Nephron progenitor cell (in vitro differentiated cells): Measurements from ENCODE around the gene PFKP.

Source experiments
- DNase-seq: peaks from one replicate; pipeline ENCODE4 v3.0.0; 2021
- H3K27ac Mint-ChIP-seq: 2 replicates; pipeline ENCODE4 v1.8.0; 2021; ENCODE audit warnings: mild to moderate bottlenecking, moderate library complexity, mixed read lengths
- H3K27me3 Mint-ChIP-seq: 2 replicates; pipeline ENCODE4 v1.8.0; 2021; ENCODE audit warnings: mild to moderate bottlenecking, low read depth, mixed read lengths; ENCODE audit not compliant: poor library complexity
- H3K36me3 Mint-ChIP-seq: 2 replicates; pipeline ENCODE4 v1.8.0; 2021; ENCODE audit warnings: low read depth, mixed read lengths
- H3K4me1 Mint-ChIP-seq: 2 replicates; pipeline ENCODE4 v1.8.0; 2021; ENCODE audit warnings: mixed read lengths
- H3K4me3 Mint-ChIP-seq: 2 replicates; pipeline ENCODE4 v1.8.0; 2021; ENCODE audit warnings: mild to moderate bottlenecking, moderate library complexity, mixed read lengths
- H3K9me3 Mint-ChIP-seq: 2 replicates; pipeline ENCODE4 v1.8.0; 2021; ENCODE audit warnings: mild to moderate bottlenecking, moderate library complexity, mixed read lengths
- CTCF ChIP-seq: fragments of 200-600 bp; sonication (generic); IDR thresholded peaks from 2 replicates; pipeline ENCODE4 v1.5.0; 2021; ENCODE audit warnings: antibody characterized with exemption

PFKP gene

GRCh38 chr10:3064423-3064822 is 2.9 kb upstream of the PFKP start:
- no peak for DNase-seq
- H3K27me3 Mint-ChIP-seq = peaks cover 16% of the 10 kb centered on the region
- H3K4me1 Mint-ChIP-seq = peaks cover 6% of the 10 kb centered on the region
- no peak for TF ChIP-seq CTCF
- H3K4me3 Mint-ChIP-seq = no peak overlapping the region
- H3K9me3 Mint-ChIP-seq = no peaks in the 10 kb centered on the region
- H3K27ac Mint-ChIP-seq = no peak overlapping the region
- peaks cover 4% of the 10 kb centered on the region for H3K36me3 Mint-ChIP-seq

GRCh38 chr10:3065622-3066021 is 1.7 kb upstream of the PFKP start:
- no peak for TF ChIP-seq CTCF
- H3K27ac Mint-ChIP-seq = no peak overlapping the region
- DNase-seq = no peak
- peaks cover 8% of the 10 kb centered on the region for H3K4me1 Mint-ChIP-seq
- H3K9me3 Mint-ChIP-seq = no peaks in the 10 kb centered on the region
- peak overlapping the region; percentile 69 for H3K4me3 Mint-ChIP-seq
- peaks cover 16% of the 10 kb centered on the region for H3K36me3 Mint-ChIP-seq
- H3K27me3 Mint-ChIP-seq = peaks cover 26% of the 10 kb centered on the region

- Mint-ChIP-seq H3K4me3 (peak overlapping the region; percentile 69), H3K27ac (no peak overlapping the region), H3K27me3 (peaks cover 33% of the 10 kb centered on the region), H3K36me3 (peaks cover 24% of the 10 kb centered on the region), H3K4me1 (peaks cover 8% of the 10 kb centered on the region), H3K9me3 (no peaks in the 10 kb centered on the region)
- DNase-seq = no peak
- no peak for TF ChIP-seq CTCF
These were observed 831 bp upstream of the PFKP start for GRCh38 chr10:3066317-3067117.

- no peak for TF ChIP-seq CTCF
- Mint-ChIP-seq H3K4me1 (peaks cover 15% of the 10 kb centered on the region), H3K27me3 (peaks cover 45% of the 10 kb centered on the region), H3K27ac (no peak overlapping the region), H3K36me3 (peaks cover 24% of the 10 kb centered on the region), H3K4me3 (peak overlapping the region; percentile 83), H3K9me3 (no peaks in the 10 kb centered on the region)
- DNase-seq = no peak
These were observed 471 bp downstream of the PFKP start for GRCh38 chr10:3067859-3068179.

- no peak for TF ChIP-seq CTCF
- H3K27ac Mint-ChIP-seq = no peak overlapping the region
- peak; percentile 65 for DNase-seq
- H3K4me1 Mint-ChIP-seq = peaks cover 19% of the 10 kb centered on the region
- H3K36me3 Mint-ChIP-seq = peaks cover 24% of the 10 kb centered on the region
- H3K9me3 Mint-ChIP-seq = no peaks in the 10 kb centered on the region
- H3K27me3 Mint-ChIP-seq = peaks cover 47% of the 10 kb centered on the region
- H3K4me3 Mint-ChIP-seq = peak overlapping the region; percentile 83
These were observed 1.0 kb downstream of the PFKP start for GRCh38 chr10:3068201-3068967.
